Ishikawa (cell line): ENCODE measurements around the gene GIMAP5.

Source experiments
- CEBPB ChIP-seq: IDR thresholded peaks from 2 replicates; pipeline ENCODE4 v1.6.1; 2012
- EGR1 ChIP-seq: IDR thresholded peaks from 2 replicates; pipeline ENCODE4 v1.6.1; 2012
- EP300 ChIP-seq: IDR thresholded peaks from 2 replicates; pipeline ENCODE4 v1.6.1; 2012; ENCODE audit warnings: borderline replicate concordance
- FOXM1 ChIP-seq: IDR thresholded peaks from 2 replicates; pipeline ENCODE4 v1.6.1; 2012; ENCODE audit warnings: low read depth, borderline replicate concordance
- MAX ChIP-seq: IDR thresholded peaks from 2 replicates; pipeline ENCODE4 v1.6.1; 2012
- NFIC ChIP-seq: IDR thresholded peaks from 2 replicates; pipeline ENCODE4 v1.6.1; 2012
- RAD21 ChIP-seq: IDR thresholded peaks from 2 replicates; pipeline ENCODE4 v1.6.1; 2012; ENCODE audit warnings: low read depth
- REST ChIP-seq: IDR thresholded peaks from 2 replicates; pipeline ENCODE4 v1.6.1; 2012; ENCODE audit warnings: low read depth, mild to moderate bottlenecking
- TAF1 ChIP-seq: IDR thresholded peaks from 2 replicates; pipeline ENCODE4 v1.6.1; 2012; ENCODE audit warnings: low read depth, mild to moderate bottlenecking
- TCF12 ChIP-seq: IDR thresholded peaks from 2 replicates; pipeline ENCODE4 v1.6.1; 2012; ENCODE audit warnings: low read depth
- USF1 ChIP-seq: IDR thresholded peaks from 2 replicates; pipeline ENCODE4 v1.6.1; 2012
- YY1 ChIP-seq: IDR thresholded peaks from 2 replicates; pipeline ENCODE4 v1.6.1; 2012; ENCODE audit warnings: low read depth
- ZBTB7A ChIP-seq: IDR thresholded peaks from 2 replicates; pipeline ENCODE4 v1.6.1; 2012; ENCODE audit warnings: low read depth

GRCh38 chr7:150739033-150739432 is 1.8 kb downstream of the GIMAP5 start:
- TF ChIP-seq CEBPB, result no peak
- TF ChIP-seq FOXM1, result no peak
- TF ChIP-seq REST, result no peak
- TF ChIP-seq MAX, result no peak
- TF ChIP-seq YY1, result no peak
- no peak for TF ChIP-seq EGR1
- no peak for TF ChIP-seq TAF1
- TF ChIP-seq EP300, result no peak
- no peak for TF ChIP-seq USF1
- no peak for TF ChIP-seq TCF12
- TF ChIP-seq ZBTB7A, result no peak
- no peak for TF ChIP-seq RAD21
- no peak for TF ChIP-seq NFIC
